GM12891 (cell line): Measurements from ENCODE around the gene SPAG9.
"Not testable (repeated sequence)": the region's sequence is repeated elsewhere in the genome, so short reads cannot be mapped to it uniquely, and the experiment has no call there.

Experiments used
- DNase-seq: peaks from one replicate; pipeline ENCODE4 v3.0.0; 2011; ENCODE audit warnings: low spot score; ENCODE audit not compliant: insufficient read length
- FAIRE-seq: peaks from 2 replicates; lab custom pipeline; 2011; peaks lifted over from hg19 to GRCh38; lab: Jason Lieb, UNC
- PAX5 ChIP-seq: IDR thresholded peaks from 2 replicates; pipeline ENCODE4 v1.6.1; 2011; ENCODE audit warnings: low read length, moderate library complexity, mild to moderate bottlenecking; ENCODE audit not compliant: insufficient read depth, severe bottlenecking
- POLR2A ChIP-seq: IDR thresholded peaks from 2 replicates; pipeline ENCODE4 v1.6.1; 2011; ENCODE audit warnings: low read depth, low read length, control low read depth
- POLR2AphosphoS5 ChIP-seq: IDR thresholded peaks from 2 replicates; pipeline ENCODE4 v1.6.1; 2011; ENCODE audit warnings: low read depth, low read length, control low read depth
- POU2F2 ChIP-seq: IDR thresholded peaks from 2 replicates; pipeline ENCODE4 v1.6.1; 2011; ENCODE audit warnings: low read depth, mild to moderate bottlenecking, control low read depth, low read length, moderate library complexity
- SPI1 ChIP-seq: IDR thresholded peaks from 2 replicates; pipeline ENCODE4 v1.6.1; 2011; ENCODE audit warnings: low read depth, low read length, control low read depth
- TAF1 ChIP-seq: IDR thresholded peaks from 2 replicates; pipeline ENCODE4 v1.6.1; 2011; ENCODE audit warnings: low read depth, low read length, control low read depth

Gene SPAG9

GRCh38 chr17:50946223-50946890, 174.3 kb downstream of the SPAG9 start:
- FAIRE-seq: no peak
- TF ChIP-seq POU2F2 (no peak), SPI1 (no peak), PAX5 (no peak), POLR2AphosphoS5 (no peak), TAF1 (no peak), POLR2A (no peak)
- DNase-seq: no peak

DNA sequence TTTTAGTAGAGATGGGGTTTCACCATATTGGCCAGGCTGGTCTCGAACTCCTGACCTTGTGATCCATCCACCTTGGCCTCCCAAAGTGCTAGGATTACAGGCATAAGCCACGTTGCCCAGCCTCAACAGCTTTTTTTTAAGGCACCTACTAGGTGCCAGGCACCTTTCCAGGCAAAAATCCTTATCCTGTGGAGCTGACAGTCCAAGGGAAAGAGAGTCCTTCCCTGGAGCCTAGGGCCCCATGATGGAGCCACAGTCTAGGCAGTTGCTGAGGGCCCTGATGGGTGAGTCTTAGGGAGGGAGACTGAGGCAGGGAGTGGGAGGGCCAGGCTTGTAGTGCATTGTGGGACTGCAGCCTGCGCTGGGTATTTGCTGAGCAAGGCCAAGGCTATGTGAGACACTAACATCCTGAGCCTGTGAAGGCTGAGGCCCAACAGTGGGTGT, 174.9 kb downstream of the SPAG9 start:
- FAIRE-seq: no peak
- no peak for DNase-seq
- TF ChIP-seq POU2F2: no peak
- TF ChIP-seq TAF1: no peak
- TF ChIP-seq SPI1: no peak
- no peak for TF ChIP-seq PAX5
- TF ChIP-seq POLR2AphosphoS5: no peak
- TF ChIP-seq POLR2A: no peak

DNA sequence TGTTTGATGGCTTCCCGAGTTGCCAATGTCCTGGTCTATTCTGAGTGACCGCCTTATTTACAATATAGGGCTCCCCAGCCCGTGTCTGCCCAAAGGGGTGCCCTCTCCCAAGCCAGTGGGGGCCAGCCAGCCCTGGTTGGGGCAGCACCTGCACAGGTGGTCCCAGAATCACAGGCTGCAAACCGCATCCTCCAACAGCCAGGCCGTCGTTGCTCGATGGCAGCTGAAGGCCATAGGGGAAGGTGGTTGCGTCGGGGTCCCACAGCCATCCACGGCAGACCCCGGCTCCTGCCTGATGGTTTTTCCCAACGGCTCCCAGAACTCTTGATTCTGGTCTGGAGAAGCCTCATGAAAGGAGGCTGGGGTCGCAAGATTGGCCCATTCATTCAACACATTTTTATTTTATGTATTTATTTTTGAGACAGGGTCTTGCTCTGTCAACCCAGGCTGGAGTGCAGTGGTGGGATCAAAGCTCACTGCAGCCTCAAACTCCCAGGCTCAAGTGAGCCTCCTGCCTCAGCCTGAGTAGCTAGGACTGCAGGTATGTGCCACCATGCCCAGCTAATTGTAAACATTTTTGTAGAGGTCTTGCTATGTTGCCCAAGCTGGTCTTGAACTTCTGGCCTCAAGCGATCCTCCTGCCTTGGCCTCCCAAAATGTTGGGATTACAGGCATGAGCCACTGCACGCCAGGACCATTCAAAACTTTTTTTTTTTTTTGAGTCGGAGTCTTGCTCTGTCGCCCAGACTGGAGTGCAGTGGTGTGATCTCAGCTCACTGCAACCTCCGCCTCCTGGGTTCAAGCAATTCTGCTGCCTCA, 175.6 kb downstream of the SPAG9 start:
- FAIRE-seq (no peak), DNase-seq (no peak)
- TF ChIP-seq SPI1 (no peak), PAX5 (no peak), POU2F2 (no peak), POLR2A (no peak), TAF1 (no peak), POLR2AphosphoS5 (no peak)

DNA sequence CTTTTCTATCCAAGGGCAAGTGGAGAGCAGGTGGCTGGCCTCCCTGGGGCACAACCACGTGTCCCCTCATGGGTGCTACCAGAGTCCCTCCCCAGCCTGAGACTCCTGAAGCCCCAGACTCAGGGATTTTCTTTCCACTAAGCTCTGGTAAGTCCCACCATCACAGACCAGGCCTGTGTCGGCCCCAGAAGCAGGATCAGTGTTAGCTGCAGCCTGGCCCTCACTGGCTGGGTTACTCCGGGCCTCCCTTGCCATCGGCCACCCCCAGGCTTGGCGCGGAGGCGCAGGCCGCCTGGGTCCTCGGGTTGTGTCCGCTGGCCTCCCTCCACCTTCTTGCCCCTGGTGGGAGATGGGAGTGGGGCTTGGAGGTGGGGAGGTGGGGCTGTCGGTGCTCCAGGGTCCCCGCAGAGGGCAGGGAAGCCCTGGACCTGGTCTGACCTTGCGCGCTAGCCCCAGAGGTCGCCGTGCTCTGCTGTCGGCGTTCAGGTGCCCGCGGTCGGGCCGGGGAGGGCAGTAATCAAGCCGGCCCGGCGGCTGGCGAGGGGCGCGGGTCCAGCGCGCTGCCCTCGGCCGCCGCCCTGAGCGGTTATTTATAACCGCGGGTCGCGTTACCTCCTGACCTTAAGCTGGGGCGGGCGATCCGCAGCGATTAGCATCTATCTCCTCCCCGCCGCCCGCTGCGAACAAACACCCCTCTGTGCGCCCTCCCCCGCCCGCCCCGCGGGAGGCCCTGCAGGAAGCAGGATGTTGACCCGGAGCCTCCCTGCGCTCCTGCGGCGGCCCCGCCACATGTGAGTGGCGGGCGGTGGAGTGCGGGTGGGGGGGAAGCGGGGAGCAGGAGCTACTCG, 176.4 kb downstream of the SPAG9 start:
- TF ChIP-seq PAX5: no peak
- no peak for TF ChIP-seq SPI1
- FAIRE-seq: peak; percentile 67
- DNase-seq: peak; percentile 86

- TF ChIP-seq POLR2A (no peak), PAX5 (no peak), POLR2AphosphoS5 (no peak), POU2F2 (no peak), SPI1 (no peak), TAF1 (no peak)
- no peak for FAIRE-seq
- DNase-seq: no peak
Observed at GRCh38 chr17:50943575-50943933, 177.1 kb downstream of the SPAG9 start.

DNA sequence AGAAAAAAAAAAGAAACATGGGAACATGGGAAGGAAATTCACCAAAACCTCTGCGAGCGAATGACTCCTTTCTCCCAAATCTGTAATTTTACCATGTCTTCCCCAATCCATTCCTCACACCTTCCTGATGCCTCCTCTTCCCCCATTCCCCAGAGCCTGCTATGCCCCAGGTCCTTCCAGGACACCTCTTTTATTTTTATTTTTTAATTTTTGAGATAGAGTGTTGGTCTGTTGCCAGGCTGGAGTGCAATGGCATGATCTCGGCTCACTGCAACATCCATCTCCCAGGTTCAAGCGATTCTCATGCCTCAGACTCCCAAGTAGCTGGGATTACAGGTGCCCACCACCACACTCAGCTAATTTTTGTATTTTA, 179.0 kb downstream of the SPAG9 start:
- not testable (repeated sequence) for DNase-seq, FAIRE-seq

DNA sequence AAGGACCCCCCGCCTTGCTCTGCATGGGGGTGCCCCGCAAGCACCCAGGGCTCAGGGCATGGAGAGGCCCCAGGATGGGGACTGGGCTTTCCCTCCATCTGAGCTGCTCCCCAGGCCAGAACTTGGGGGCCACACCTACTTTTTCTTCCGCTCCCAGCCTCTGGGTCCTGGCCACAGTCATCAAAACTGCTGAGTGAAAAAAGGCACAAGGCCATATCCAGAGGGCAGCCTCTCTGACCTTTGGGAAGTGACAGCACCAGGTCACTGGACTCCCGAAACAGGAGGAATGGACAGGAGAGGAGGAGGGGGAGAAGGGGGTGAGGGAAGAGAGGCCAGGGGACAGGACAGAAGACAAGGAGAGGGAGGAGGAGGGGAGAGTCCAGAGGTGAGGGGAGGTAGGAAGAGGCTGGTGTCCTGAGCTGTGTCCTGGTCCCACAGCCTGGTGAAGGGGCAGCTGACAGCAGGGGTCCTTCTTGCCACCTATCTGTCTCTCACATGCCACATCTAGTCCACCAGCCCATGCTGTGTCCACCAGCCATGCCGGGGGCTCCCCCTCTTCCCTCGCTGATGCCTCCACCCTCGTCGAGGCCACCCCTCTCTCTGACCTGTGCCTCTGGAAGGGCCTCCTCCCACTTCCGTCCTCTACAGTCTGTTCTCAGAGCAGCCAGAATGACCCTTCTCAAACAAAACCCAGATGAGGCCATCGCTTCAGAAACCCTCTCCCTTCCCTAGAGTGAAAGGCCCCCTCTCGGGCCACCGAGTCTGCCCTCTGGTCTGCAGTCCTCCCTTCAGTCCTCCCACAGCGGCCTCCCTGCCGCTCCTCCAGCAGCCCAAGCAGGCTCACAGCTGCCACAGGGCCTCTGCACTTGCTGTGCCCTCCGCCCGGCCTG, 180.6 kb downstream of the SPAG9 start:
- no peak for FAIRE-seq
- no peak for DNase-seq
- TF ChIP-seq PAX5 (no peak), TAF1 (no peak), POLR2AphosphoS5 (no peak), SPI1 (no peak), POU2F2 (no peak), POLR2A (no peak)

DNA sequence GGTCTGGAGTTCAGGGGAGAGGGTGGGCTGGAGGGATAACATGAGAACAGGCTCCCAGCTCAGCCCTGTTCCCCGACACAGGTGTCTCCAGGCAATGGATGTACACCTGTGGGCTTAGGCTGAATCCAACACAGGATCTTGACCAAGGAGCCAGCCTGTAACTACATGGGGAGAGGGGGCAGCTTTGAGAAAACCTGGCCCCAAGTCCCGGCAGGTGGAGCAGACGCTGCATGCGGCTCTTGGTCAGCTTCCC, 181.2 kb downstream of the SPAG9 start:
- DNase-seq: no peak
- no peak for TF ChIP-seq TAF1
- TF ChIP-seq PAX5: no peak
- TF ChIP-seq POLR2AphosphoS5: no peak
- TF ChIP-seq POU2F2: no peak
- no peak for FAIRE-seq

DNA sequence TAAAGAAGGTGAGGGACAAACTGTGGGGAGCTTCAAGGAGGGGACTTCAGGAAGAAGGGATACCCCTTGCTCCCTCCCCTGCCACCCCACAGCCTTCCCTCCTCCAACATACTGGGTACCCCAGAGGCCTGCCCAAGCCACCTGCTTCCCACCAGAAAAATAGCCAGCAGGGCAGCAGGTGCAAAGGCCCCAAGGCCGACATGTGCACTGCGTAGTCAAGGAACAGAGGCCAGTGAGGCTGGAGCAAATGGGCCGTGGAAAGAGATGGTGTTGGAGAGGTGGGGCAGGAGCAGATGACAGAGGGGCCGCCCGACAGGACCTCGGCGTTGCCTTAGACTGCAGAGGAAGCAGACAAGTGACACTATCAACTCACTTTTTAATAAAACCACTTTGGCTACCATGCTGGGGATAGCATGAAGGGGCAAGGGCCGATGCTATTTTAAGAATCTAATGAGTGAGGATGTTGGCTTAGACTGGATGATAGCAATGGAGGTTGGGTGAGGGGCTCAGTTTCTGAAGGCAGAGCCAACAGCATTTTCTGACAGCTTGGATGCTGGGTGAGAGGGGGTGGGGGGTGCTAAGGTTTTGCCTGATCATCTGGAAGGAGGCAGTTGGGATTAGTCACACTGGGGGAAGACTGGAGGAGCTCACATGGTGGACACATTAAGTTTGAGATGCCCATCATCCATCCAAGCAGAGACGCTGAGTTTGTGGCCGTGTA, 181.7 kb downstream of the SPAG9 start:
- DNase-seq (no peak), FAIRE-seq (no peak)
- no peak for TF ChIP-seq SPI1
- no peak for TF ChIP-seq POU2F2
- no peak for TF ChIP-seq POLR2AphosphoS5
- no peak for TF ChIP-seq PAX5
- no peak for TF ChIP-seq TAF1
- TF ChIP-seq POLR2A: no peak
